Right atrium auricular region (tissue), 2 donors: Measurements from ENCODE around the gene RBPJL. TPM values are rescaled to one million over a fixed set of nuclear protein-coding genes. Genes with fewer than 3 reads are reported as not detected.

Source experiments
- DNase-seq: peaks from one replicate; pipeline ENCODE4 v3.0.0-alpha.2; 2019; ENCODE audit warnings: low spot score
- H3K27ac ChIP-seq, 2 donors: fragments of 200-600 bp; sonication (generic); 1 replicate in 1 of 2; 2 replicates in 1 of 2; pipeline ENCODE4 v1.5.1; 2016 to 2019
- H3K27me3 ChIP-seq, 2 donors: fragments of 200-600 bp; sonication (generic); one replicate each; pipeline versions ENCODE4 v1.5.1 to v1.6.0; 2017 to 2019
- H3K36me3 ChIP-seq: fragments of 200-600 bp; sonication (generic); one replicate; pipeline ENCODE4 v1.5.1; 2016
- H3K4me1 ChIP-seq, 2 donors: fragments of 200-600 bp; sonication (generic); one replicate each; pipeline versions ENCODE4 v1.5.1 to v1.6.0; 2017 to 2019
- H3K4me3 ChIP-seq, 2 donors: fragments of 200-600 bp; sonication (generic); 1 replicate in 1 of 2; 2 replicates in 1 of 2; pipeline ENCODE4 v1.5.1; 2017 to 2019; ENCODE audit warnings: mild to moderate bottlenecking in 1 of 2, moderate library complexity in 1 of 2
- H3K9me3 ChIP-seq, 2 donors: fragments of 200-600 bp; sonication (generic); one replicate each; pipeline ENCODE4 v1.5.1; 2019
- CTCF ChIP-seq, 2 donors: fragments of 200-600 bp; sonication (generic); IDR thresholded peaks; one replicate each; pipeline ENCODE4 v1.5.1; 2019; ENCODE audit warnings: antibody characterized with exemption in 2 of 2
- total RNA-seq, 2 donors: library from RNA; depleted of rRNA; stranded (reverse); fragments of >200 nt; gene quantifications; one replicate each; pipeline ENCODE4 v1.1.0, GENCODE V29; 2016

Gene RBPJL
- total RNA-seq, 2 donors from 2014 or later, result not detected

DNA sequence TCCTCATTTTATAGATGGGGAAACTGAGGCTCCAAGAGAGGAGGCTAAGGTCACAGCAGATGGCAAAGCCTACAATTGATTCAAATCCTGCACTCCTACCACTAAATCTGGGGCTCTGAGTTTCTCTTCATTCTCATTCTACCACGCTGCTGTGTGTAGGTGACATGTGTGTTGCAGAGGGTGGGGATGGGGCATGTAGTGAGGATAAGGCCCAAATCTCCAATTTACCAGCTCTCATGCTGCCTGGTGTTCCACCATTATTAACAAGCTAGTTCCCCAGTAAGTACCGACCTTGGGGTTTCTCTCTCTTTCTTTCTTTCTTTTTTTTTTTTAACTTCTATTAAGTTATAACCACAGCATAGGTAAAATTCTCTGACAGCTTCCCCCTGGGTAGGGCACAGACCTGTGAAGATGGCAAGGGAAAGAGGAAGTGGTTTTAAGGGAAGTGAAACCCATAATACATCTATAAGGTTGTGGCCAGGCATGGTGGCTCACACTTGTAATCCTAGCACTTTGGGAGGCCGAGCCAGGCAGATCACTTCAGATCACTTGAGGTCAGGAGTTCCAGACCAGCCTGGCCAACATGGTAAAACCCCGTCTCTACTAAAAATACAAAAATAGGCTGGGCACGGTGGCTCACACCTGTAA lies 14.4 kb downstream of the RBPJL start:
- peaks cover 0 to 5% of the 10 kb centered on the region in 2 donors for H3K4me1 ChIP-seq
- H3K4me3 ChIP-seq, result no peak overlapping the region
- no peak for DNase-seq
- peaks cover 14% of the 10 kb centered on the region for H3K36me3 ChIP-seq
- TF ChIP-seq CTCF (IDR thresholded peaks at IDR 0.05), result no peak
- H3K9me3 ChIP-seq, result no peaks in the 10 kb centered on the region
- H3K27ac ChIP-seq, result no peak overlapping the region
- peaks cover 4 to 6% of the 10 kb centered on the region in 2 donors for H3K27me3 ChIP-seq

DNA sequence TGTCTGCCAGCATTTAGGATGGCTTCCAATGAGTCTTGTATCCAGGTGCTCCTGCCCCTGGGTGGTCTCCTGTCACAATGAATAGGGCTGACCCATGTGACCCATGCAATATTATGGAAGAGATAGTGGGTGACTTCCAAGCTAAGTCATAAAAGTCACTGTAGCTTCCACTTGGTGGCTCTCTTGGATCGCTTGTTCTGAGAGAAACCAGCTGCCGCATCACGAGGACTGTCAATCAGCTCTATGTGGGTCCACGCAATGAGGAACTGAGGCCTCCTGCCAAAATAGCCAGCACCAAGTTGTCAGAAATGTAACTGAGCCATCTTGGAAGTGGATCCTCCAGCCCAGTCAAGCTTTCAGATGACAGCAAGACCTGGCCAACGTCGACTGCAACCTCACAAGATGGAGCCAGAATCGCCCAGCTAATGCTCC lies 16.3 kb downstream of the RBPJL start:
- Histone ChIP-seq H3K4me3 (no peak overlapping the region), H3K27ac (peak overlapping the region in 1 of 2 donors; percentile 29), H3K9me3 (no peaks in the 10 kb centered on the region), H3K36me3 (peaks cover 30% of the 10 kb centered on the region), H3K4me1 (peaks cover 0 to 5% of the 10 kb centered on the region in 2 donors), H3K27me3 (no peaks in the 10 kb centered on the region)
- peak; percentile 18 to 68 for TF ChIP-seq CTCF (IDR thresholded peaks at IDR 0.05)
- peak; percentile 78 for DNase-seq

DNA sequence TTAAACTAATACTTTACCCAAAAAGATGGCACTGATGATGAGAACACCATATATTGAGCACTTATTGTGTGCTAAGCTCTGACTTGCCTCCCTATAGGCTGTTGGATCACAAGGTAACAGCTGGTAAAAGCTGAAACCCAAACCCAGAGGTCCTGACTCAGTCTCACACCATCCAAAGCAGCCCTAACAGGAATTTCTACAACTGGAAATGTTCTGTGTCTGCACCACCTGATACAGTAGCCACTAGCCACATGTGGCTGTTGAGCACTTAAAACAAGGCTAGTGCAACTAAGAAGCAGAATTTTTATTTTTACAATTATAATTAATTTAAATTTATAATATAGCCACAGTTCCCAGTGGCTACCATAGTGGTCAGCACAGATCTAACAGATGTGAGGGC lies 17.1 kb downstream of the RBPJL start:
- H3K27ac ChIP-seq, result peak overlapping the region; percentile 22 to 29
- no peaks in the 10 kb centered on the region for H3K9me3 ChIP-seq
- H3K36me3 ChIP-seq, result peaks cover 37% of the 10 kb centered on the region
- peaks cover 0 to 5% of the 10 kb centered on the region in 2 donors for H3K4me1 ChIP-seq
- DNase-seq, result no peak
- no peak overlapping the region for H3K4me3 ChIP-seq
- no peaks in the 10 kb centered on the region for H3K27me3 ChIP-seq
- TF ChIP-seq CTCF (IDR thresholded peaks at IDR 0.05), result no peak

DNA sequence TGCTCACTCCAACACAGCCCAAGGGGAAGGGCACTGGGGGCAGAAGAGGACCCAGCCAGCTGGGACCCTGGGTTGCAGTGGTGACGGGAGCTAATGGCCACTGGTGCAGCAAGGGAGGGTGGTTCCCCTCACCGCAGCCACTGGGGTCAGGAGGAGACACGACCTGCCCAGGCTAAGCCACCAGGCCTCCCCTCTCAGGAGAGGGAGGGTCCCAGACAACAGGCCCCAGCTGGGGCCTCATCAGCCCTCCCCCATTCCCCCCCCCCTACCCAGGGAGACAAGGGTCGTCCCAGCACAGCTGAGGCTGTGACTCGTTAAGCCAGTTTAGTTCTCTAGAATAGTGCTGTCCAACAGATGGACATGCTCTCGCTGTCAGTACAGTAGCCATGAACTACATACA lies 18.7 kb downstream of the RBPJL start:
- Histone ChIP-seq H3K4me1 (no peaks in the 10 kb centered on the region), H3K27ac (no peak overlapping the region), H3K36me3 (peaks cover 53% of the 10 kb centered on the region), H3K9me3 (no peaks in the 10 kb centered on the region), H3K4me3 (no peak overlapping the region), H3K27me3 (no peaks in the 10 kb centered on the region)
- no peak for DNase-seq
- TF ChIP-seq CTCF (IDR thresholded peaks at IDR 0.05), result no peak

DNA sequence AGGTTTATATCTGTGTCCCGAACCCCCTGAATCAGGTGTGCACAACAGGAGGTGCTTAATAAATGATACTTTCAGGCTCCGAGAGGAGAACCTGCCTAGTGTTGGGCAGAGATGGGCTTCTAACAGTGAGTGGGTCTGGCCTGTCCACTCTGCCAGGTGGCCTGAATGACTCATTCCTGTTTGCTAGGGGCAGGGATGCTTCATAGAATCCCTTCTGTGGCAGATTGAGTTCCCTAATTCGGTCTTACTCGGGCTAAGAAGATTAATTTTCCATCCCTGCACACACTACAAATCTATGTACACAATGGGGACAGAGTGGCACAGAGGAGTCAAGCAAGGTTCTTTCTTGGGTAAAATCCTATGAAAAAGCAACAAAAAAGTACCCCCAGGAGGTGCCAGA lies 21.8 kb downstream of the RBPJL start:
- no peak overlapping the region for H3K4me3 ChIP-seq
- no peak for DNase-seq
- H3K27me3 ChIP-seq, result no peaks in the 10 kb centered on the region
- peaks cover 83% of the 10 kb centered on the region for H3K36me3 ChIP-seq
- H3K4me1 ChIP-seq, result no peaks in the 10 kb centered on the region
- no peak for TF ChIP-seq CTCF (IDR thresholded peaks at IDR 0.05)
- no peaks in the 10 kb centered on the region for H3K9me3 ChIP-seq
- H3K27ac ChIP-seq, result no peak overlapping the region
